ENCODE data around the gene CLCN2.

GRCh38 chr3:184354754-184355153, 6.7 kb downstream of the CLCN2 start:
- no peak for TF ChIP-seq POLR2AphosphoS5 (IDR thresholded peaks at IDR 0.05; ENCODE audit: low read depth, low read length)
- no peak for TF ChIP-seq POLR2A (IDR thresholded peaks at IDR 0.05; ENCODE audit: low read depth, low read length)
- TF ChIP-seq TAF1 (IDR thresholded peaks at IDR 0.05; ENCODE audit: borderline replicate concordance, low read depth, low read length) = no peak
